ENCODE results near the gene HIF1A.

- TF ChIP-seq, protein P1, sequence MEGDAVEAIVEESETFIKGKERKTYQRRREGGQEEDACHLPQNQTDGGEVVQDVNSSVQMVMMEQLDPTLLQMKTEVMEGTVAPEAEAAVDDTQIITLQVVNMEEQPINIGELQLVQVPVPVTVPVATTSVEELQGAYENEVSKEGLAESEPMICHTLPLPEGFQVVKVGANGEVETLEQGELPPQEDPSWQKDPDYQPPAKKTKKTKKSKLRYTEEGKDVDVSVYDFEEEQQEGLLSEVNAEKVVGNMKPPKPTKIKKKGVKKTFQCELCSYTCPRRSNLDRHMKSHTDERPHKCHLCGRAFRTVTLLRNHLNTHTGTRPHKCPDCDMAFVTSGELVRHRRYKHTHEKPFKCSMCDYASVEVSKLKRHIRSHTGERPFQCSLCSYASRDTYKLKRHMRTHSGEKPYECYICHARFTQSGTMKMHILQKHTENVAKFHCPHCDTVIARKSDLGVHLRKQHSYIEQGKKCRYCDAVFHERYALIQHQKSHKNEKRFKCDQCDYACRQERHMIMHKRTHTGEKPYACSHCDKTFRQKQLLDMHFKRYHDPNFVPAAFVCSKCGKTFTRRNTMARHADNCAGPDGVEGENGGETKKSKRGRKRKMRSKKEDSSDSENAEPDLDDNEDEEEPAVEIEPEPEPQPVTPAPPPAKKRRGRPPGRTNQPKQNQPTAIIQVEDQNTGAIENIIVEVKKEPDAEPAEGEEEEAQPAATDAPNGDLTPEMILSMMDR (IDR thresholded peaks at IDR 0.05): no peak
- TF ChIP-seq POLR2A (IDR thresholded peaks at IDR 0.05): no peak
Measured at GRCh38 chr14:61698206-61698980, 3.1 kb downstream of the HIF1A start.

All from thyroid gland (tissue), 4 donors.